ENCODE data around the gene C10orf53.
"Not testable (repeated sequence)": the region's sequence is repeated elsewhere in the genome, so short reads cannot be mapped to it uniquely, and the experiment has no call there.

C10orf53 gene

GRCh38 chr10:49652421-49653272 lies 26.8 kb upstream of the C10orf53 start:
- DNase-seq, result no peak

- DNase-seq, result no peak
These were observed 26.1 kb upstream of the C10orf53 start for GRCh38 chr10:49653273-49653929.

GRCh38 chr10:49654036-49654693 lies 25.3 kb upstream of the C10orf53 start:
- no peak for DNase-seq

- DNase-seq, result no peak
These were observed 24.4 kb upstream of the C10orf53 start for GRCh38 chr10:49655099-49655498.

- no peak for DNase-seq
These were observed 22.5 kb upstream of the C10orf53 start for GRCh38 chr10:49656845-49657493.

- no peak for DNase-seq
These were observed 21.8 kb upstream of the C10orf53 start for GRCh38 chr10:49657606-49658005.

- DNase-seq, result no peak
These were observed 18.2 kb upstream of the C10orf53 start for GRCh38 chr10:49661140-49661856.

GRCh38 chr10:49662169-49662830 lies 17.2 kb upstream of the C10orf53 start:
- DNase-seq, result no peak

- no peak for DNase-seq
These were observed 15.9 kb upstream of the C10orf53 start for GRCh38 chr10:49663596-49663995.

- DNase-seq, result no peak
These were observed 15.2 kb upstream of the C10orf53 start for GRCh38 chr10:49664006-49664841.

GRCh38 chr10:49664842-49665355 lies 14.6 kb upstream of the C10orf53 start:
- no peak for DNase-seq

- no peak for DNase-seq
These were observed 13.3 kb upstream of the C10orf53 start for GRCh38 chr10:49666054-49666615.

GRCh38 chr10:49666685-49667084 lies 12.8 kb upstream of the C10orf53 start:
- no peak for DNase-seq

GRCh38 chr10:49667991-49668390 lies 11.5 kb upstream of the C10orf53 start:
- DNase-seq, result no peak

- DNase-seq, result no peak
These were observed 10.8 kb upstream of the C10orf53 start for GRCh38 chr10:49668684-49669083.

- DNase-seq, result no peak
These were observed 498 bp upstream of the C10orf53 start for GRCh38 chr10:49678827-49679479.

- DNase-seq, result not testable (repeated sequence)
These were observed 3.0 kb downstream of the C10orf53 start for GRCh38 chr10:49682449-49682848.

GRCh38 chr10:49682879-49683278 lies 3.4 kb downstream of the C10orf53 start:
- no peak for DNase-seq

- no peak for DNase-seq
These were observed 7.2 kb downstream of the C10orf53 start for GRCh38 chr10:49686651-49687050.
